ENCODE results near the gene PFDN5. TPM values are rescaled to one million over a fixed set of nuclear protein-coding genes. Genes with fewer than 3 reads are reported as not detected.
A peak's percentile ranks its signal among the peaks of the same experiment; 100 is the strongest.

Gene PFDN5
- total and polyA plus RNA-seq, 9 of the 15 experiments (the other 6 are each of a cell fraction or from before 2014, with no cell fraction given): 361 to 1,636 (median 742) TPM

DNA sequence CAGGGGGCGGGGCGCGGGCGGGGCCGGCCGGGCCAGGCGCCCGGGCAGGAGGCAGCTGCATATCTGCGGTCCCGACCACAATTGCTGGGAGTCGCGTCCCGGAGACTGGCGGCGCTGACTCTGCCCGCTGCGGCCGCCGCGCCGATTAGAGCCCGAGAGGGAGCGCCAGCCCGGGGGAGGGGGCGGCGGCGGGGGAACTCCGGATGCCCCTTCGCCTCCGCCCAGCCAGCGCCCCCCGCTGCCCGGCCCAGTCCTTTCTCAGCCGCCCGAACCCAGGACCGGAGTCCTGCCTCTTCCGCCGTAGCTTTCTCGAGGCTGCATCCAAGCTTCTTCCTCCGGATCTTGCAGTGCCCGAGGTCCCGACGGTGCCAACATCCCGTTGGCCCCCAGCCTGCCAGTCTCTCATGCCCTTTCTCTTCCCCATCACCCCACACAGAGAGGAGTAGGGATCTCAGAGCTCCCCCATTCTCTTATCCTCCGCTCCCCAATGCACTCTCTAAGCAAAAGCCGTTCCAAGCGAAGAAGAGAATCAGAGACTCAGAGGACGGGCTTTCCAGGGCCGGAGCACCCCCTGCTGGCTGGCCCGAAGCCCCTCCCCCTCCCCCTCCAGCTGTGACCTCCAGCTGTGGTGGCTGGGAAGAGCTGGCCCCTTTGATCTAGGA lies 49.6 kb downstream of the PFDN5 start (continued):
- TF ChIP-seq, protein P1, sequence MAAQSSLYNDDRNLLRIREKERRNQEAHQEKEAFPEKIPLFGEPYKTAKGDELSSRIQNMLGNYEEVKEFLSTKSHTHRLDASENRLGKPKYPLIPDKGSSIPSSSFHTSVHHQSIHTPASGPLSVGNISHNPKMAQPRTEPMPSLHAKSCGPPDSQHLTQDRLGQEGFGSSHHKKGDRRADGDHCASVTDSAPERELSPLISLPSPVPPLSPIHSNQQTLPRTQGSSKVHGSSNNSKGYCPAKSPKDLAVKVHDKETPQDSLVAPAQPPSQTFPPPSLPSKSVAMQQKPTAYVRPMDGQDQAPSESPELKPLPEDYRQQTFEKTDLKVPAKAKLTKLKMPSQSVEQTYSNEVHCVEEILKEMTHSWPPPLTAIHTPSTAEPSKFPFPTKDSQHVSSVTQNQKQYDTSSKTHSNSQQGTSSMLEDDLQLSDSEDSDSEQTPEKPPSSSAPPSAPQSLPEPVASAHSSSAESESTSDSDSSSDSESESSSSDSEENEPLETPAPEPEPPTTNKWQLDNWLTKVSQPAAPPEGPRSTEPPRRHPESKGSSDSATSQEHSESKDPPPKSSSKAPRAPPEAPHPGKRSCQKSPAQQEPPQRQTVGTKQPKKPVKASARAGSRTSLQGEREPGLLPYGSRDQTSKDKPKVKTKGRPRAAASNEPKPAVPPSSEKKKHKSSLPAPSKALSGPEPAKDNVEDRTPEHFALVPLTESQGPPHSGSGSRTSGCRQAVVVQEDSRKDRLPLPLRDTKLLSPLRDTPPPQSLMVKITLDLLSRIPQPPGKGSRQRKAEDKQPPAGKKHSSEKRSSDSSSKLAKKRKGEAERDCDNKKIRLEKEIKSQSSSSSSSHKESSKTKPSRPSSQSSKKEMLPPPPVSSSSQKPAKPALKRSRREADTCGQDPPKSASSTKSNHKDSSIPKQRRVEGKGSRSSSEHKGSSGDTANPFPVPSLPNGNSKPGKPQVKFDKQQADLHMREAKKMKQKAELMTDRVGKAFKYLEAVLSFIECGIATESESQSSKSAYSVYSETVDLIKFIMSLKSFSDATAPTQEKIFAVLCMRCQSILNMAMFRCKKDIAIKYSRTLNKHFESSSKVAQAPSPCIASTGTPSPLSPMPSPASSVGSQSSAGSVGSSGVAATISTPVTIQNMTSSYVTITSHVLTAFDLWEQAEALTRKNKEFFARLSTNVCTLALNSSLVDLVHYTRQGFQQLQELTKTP (IDR thresholded peaks at IDR 0.05; ENCODE audit: low read depth in 1 of 2, partially characterized antibody in 2 of 2): peak in 1 of 2 experiments; percentile 100
- TF ChIP-seq, protein P2, sequence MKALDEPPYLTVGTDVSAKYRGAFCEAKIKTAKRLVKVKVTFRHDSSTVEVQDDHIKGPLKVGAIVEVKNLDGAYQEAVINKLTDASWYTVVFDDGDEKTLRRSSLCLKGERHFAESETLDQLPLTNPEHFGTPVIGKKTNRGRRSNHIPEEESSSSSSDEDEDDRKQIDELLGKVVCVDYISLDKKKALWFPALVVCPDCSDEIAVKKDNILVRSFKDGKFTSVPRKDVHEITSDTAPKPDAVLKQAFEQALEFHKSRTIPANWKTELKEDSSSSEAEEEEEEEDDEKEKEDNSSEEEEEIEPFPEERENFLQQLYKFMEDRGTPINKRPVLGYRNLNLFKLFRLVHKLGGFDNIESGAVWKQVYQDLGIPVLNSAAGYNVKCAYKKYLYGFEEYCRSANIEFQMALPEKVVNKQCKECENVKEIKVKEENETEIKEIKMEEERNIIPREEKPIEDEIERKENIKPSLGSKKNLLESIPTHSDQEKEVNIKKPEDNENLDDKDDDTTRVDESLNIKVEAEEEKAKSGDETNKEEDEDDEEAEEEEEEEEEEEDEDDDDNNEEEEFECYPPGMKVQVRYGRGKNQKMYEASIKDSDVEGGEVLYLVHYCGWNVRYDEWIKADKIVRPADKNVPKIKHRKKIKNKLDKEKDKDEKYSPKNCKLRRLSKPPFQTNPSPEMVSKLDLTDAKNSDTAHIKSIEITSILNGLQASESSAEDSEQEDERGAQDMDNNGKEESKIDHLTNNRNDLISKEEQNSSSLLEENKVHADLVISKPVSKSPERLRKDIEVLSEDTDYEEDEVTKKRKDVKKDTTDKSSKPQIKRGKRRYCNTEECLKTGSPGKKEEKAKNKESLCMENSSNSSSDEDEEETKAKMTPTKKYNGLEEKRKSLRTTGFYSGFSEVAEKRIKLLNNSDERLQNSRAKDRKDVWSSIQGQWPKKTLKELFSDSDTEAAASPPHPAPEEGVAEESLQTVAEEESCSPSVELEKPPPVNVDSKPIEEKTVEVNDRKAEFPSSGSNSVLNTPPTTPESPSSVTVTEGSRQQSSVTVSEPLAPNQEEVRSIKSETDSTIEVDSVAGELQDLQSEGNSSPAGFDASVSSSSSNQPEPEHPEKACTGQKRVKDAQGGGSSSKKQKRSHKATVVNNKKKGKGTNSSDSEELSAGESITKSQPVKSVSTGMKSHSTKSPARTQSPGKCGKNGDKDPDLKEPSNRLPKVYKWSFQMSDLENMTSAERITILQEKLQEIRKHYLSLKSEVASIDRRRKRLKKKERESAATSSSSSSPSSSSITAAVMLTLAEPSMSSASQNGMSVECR (CRISPR knock-in tag; IDR thresholded peaks at IDR 0.05): peak; percentile 61; the same call in 1 of the 2 replicates
- TF ChIP-seq CTBP1 (IDR thresholded peaks at IDR 0.05; ENCODE audit: borderline replicate concordance) (peak; percentile 73; the same call in 1 of the 2 replicates), DMBX1 (CRISPR knock-in tag; IDR thresholded peaks at IDR 0.05; ENCODE audit: borderline replicate concordance) (no peak), ZNF408 (CRISPR knock-in tag; IDR thresholded peaks at IDR 0.05; ENCODE audit: low read depth) (no peak), TARDBP (IDR thresholded peaks at IDR 0.05) (0 out of 2 replicates have a peak, but pooled peaks have one; percentile 38), ZNF766 (CRISPR knock-in tag; conservative IDR thresholded peaks at IDR 0.05) (no peak), SMAD2 (IDR thresholded peaks at IDR 0.05; ENCODE audit: low read depth, low read length) (no peak), NCOA1 (IDR thresholded peaks at IDR 0.05; ENCODE audit: low read depth) (no peak), TAF15 (IDR thresholded peaks at IDR 0.05; ENCODE audit: low read depth, low read length) (no peak), NR2C2 (CRISPR knock-in tag; IDR thresholded peaks at IDR 0.05) (no peak), NR2C2 (tag; IDR thresholded peaks at IDR 0.05) (0 out of 2 replicates have a peak, but pooled peaks have one; percentile 47), POLR2A (conservative IDR thresholded peaks at IDR 0.05) (0 out of 2 replicates have a peak, but pooled peaks have one; percentile 24), HNRNPLL (IDR thresholded peaks at IDR 0.05; ENCODE audit: low read depth, low read length, poor library complexity, severe bottlenecking) (peak; percentile 53)
- TF ChIP-seq, protein P3, sequence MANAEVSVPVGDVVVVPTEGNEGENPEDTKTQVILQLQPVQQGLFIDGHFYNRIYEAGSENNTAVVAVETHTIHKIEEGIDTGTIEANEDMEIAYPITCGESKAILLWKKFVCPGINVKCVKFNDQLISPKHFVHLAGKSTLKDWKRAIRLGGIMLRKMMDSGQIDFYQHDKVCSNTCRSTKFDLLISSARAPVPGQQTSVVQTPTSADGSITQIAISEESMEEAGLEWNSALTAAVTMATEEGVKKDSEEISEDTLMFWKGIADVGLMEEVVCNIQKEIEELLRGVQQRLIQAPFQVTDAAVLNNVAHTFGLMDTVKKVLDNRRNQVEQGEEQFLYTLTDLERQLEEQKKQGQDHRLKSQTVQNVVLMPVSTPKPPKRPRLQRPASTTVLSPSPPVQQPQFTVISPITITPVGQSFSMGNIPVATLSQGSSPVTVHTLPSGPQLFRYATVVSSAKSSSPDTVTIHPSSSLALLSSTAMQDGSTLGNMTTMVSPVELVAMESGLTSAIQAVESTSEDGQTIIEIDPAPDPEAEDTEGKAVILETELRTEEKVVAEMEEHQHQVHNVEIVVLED (CRISPR knock-in tag; IDR thresholded peaks at IDR 0.05): no peak
- TF ChIP-seq, protein P4, sequence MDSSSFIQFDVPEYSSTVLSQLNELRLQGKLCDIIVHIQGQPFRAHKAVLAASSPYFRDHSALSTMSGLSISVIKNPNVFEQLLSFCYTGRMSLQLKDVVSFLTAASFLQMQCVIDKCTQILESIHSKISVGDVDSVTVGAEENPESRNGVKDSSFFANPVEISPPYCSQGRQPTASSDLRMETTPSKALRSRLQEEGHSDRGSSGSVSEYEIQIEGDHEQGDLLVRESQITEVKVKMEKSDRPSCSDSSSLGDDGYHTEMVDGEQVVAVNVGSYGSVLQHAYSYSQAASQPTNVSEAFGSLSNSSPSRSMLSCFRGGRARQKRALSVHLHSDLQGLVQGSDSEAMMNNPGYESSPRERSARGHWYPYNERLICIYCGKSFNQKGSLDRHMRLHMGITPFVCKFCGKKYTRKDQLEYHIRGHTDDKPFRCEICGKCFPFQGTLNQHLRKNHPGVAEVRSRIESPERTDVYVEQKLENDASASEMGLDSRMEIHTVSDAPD (CRISPR knock-in tag; IDR thresholded peaks at IDR 0.05): no peak

Data from K562 (cell line).